Astrocyte (in vitro differentiated cells and primary cell): ENCODE data around the gene H6PD. TPM values are rescaled to one million over a fixed set of nuclear protein-coding genes. Genes with fewer than 3 reads are reported as not detected.

Experiments used
- DNase-seq: peaks from one replicate; pipeline ENCODE4 v3.0.0-alpha.2; 2010; ENCODE audit warnings: low read depth
- FAIRE-seq: peaks from 2 replicates; lab custom pipeline; 2011; peaks lifted over from hg19 to GRCh38; lab: Jason Lieb, UNC
- H2AFZ ChIP-seq: 2 replicates; pipeline ENCODE4 v1.6.0; 2012; ENCODE audit warnings: low read depth, low read length, inconsistent platforms
- H3K27ac ChIP-seq: 2 replicates; pipeline ENCODE4 v1.5.1; 2011; ENCODE audit warnings: low read depth, low read length, inconsistent platforms
- H3K27me3 ChIP-seq: 2 replicates; pipeline ENCODE4 v1.6.0; 2011; ENCODE audit warnings: low read length, inconsistent platforms; ENCODE audit not compliant: insufficient read depth
- H3K36me3 ChIP-seq: 2 replicates; pipeline ENCODE4 v1.5.1; 2011; ENCODE audit warnings: low read length, inconsistent platforms; ENCODE audit not compliant: insufficient read depth
- H3K4me1 ChIP-seq: 2 replicates; pipeline ENCODE4 v1.5.1; 2011; ENCODE audit warnings: low read length, inconsistent platforms; ENCODE audit not compliant: insufficient read depth
- H3K4me2 ChIP-seq: 2 replicates; pipeline ENCODE4 v1.6.0; 2012; ENCODE audit warnings: low read length, inconsistent platforms
- H3K4me3 ChIP-seq: 2 replicates; pipeline ENCODE4 v1.5.1; 2011; ENCODE audit warnings: low read depth, mild to moderate bottlenecking, low read length, inconsistent platforms; ENCODE audit not compliant: insufficient read depth
- H3K79me2 ChIP-seq: 2 replicates; pipeline ENCODE4 v1.6.0; 2012; ENCODE audit warnings: mild to moderate bottlenecking, low read length, inconsistent platforms; ENCODE audit not compliant: insufficient read depth
- H3K9ac ChIP-seq: 2 replicates; pipeline ENCODE4 v1.6.0; 2012; ENCODE audit warnings: mild to moderate bottlenecking, low read length, inconsistent platforms
- H3K9me3 ChIP-seq: 2 replicates; pipeline ENCODE4 v1.5.1; 2012; ENCODE audit warnings: low read depth, mild to moderate bottlenecking, low read length, inconsistent platforms; ENCODE audit not compliant: insufficient read depth
- H4K20me1 ChIP-seq: 2 replicates; pipeline ENCODE4 v1.6.0; 2012; ENCODE audit warnings: low read length, inconsistent platforms; ENCODE audit not compliant: insufficient read depth
- H3K27ac Mint-ChIP-seq: one replicate; pipeline ENCODE4 v1.8.0; 2021; ENCODE audit warnings: mild to moderate bottlenecking, mixed read lengths; ENCODE audit not compliant: unreplicated experiment
- H3K27me3 Mint-ChIP-seq: one replicate; pipeline ENCODE4 v1.8.0; 2021; ENCODE audit warnings: low read depth, mixed read lengths; ENCODE audit not compliant: unreplicated experiment
- H3K36me3 Mint-ChIP-seq: one replicate; pipeline ENCODE4 v1.8.0; 2021; ENCODE audit warnings: low read depth, mixed read lengths; ENCODE audit not compliant: unreplicated experiment
- H3K4me1 Mint-ChIP-seq: one replicate; pipeline ENCODE4 v1.8.0; 2021; ENCODE audit warnings: low read depth, mixed read lengths; ENCODE audit not compliant: unreplicated experiment
- H3K4me3 Mint-ChIP-seq: one replicate; pipeline ENCODE4 v1.8.0; 2021; ENCODE audit warnings: mild to moderate bottlenecking, moderate library complexity, mixed read lengths; ENCODE audit not compliant: unreplicated experiment
- H3K9me3 Mint-ChIP-seq: one replicate; pipeline ENCODE4 v1.8.0; 2021; ENCODE audit warnings: mild to moderate bottlenecking, mixed read lengths; ENCODE audit not compliant: unreplicated experiment
- EZH2 ChIP-seq: IDR thresholded peaks from 2 replicates; pipeline ENCODE4 v1.6.1; 2012; ENCODE audit warnings: mild to moderate bottlenecking, low read length, inconsistent platforms; ENCODE audit not compliant: insufficient read depth
- total RNA-seq: library from RNA; stranded (reverse); gene quantifications from 2 replicates; pipeline ENCODE4 v1.2.1, GENCODE V29; 2021
- TF ChIP-seq, protein P1 (sequence below): IDR thresholded peaks from 2 replicates; pipeline ENCODE4 v1.5.1; 2011; ENCODE audit warnings: low read depth, mild to moderate bottlenecking, inconsistent platforms, low read length, moderate library complexity; ENCODE audit not compliant: insufficient read depth

The H6PD gene
- total RNA-seq, 1 donor from 2014 or later: 13.9 TPM

DNA sequence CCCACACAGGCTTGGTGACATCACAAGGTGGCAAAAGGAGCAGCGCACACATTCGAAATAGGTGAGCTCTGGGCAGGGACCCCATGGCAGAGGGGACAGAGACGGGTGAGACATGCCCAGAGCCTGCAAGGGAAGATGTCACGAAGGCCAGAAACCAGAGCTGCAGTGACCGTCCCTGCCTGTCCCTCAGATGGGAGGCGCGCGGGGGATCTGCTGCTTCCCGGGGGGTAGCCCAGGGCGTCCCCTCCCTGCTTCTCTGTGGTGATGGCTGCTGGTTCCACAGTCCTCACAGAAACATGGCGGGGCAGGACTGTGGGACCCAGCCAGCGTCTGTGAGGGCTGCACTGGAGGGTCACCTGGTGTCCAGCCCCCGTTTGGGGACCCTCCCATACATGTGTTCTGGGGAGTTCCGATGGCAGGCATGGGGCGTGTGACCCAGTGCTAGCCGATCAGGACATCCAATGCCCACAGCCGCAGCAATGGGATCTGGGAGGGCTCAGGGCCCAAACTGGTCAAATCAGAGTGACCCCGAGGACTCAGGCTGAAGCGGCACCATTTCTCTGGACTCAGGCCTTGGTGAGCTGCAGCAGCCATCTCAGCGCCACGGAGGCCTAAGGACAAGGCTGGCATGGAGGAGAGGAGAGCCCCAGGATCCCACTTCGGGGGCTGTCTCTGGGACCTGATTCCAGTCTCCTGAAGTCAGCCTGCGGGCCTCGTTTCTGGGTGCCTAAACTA is 37.5 kb downstream of the H6PD start:
- H3K27ac Mint-ChIP-seq: no peak overlapping the region
- TF ChIP-seq EZH2: no peak
- TF ChIP-seq, protein P1, sequence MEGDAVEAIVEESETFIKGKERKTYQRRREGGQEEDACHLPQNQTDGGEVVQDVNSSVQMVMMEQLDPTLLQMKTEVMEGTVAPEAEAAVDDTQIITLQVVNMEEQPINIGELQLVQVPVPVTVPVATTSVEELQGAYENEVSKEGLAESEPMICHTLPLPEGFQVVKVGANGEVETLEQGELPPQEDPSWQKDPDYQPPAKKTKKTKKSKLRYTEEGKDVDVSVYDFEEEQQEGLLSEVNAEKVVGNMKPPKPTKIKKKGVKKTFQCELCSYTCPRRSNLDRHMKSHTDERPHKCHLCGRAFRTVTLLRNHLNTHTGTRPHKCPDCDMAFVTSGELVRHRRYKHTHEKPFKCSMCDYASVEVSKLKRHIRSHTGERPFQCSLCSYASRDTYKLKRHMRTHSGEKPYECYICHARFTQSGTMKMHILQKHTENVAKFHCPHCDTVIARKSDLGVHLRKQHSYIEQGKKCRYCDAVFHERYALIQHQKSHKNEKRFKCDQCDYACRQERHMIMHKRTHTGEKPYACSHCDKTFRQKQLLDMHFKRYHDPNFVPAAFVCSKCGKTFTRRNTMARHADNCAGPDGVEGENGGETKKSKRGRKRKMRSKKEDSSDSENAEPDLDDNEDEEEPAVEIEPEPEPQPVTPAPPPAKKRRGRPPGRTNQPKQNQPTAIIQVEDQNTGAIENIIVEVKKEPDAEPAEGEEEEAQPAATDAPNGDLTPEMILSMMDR: no peak
- no peak for FAIRE-seq

DNA sequence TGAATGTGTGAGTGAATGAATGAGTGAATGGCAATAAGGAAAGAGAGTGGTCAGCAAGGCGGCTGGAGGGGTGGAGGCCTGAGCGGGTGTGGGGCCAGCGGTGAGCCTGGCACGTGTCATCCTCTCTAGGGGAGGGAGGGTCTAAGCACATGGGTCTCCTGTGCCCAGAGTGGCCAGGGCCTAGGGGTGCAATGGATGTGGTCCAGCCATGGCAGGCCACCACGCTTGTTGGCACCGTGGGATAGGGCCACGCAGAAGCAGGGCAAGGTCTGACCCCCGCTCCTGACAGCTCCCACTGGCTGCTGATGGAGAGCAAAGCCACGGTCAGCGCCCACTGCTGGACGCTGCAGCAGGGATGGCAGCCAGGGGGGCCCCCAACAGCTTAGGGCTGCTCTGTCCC is 38.6 kb downstream of the H6PD start:
- Histone ChIP-seq H3K9me3 (no peaks in the 10 kb centered on the region), H2AFZ (no peak overlapping the region), H4K20me1 (no peaks in the 10 kb centered on the region), H3K4me3 (no peak overlapping the region), H3K36me3 (peaks cover 3% of the 10 kb centered on the region), H3K4me1 (peaks cover 14% of the 10 kb centered on the region), H3K9ac (no peak overlapping the region), H3K4me2 (no peak overlapping the region), H3K27me3 (no peaks in the 10 kb centered on the region), H3K79me2 (no peaks in the 10 kb centered on the region), H3K27ac (no peak overlapping the region)
- DNase-seq (no peak), FAIRE-seq (no peak)
- no peaks in the 10 kb centered on the region for H3K9me3 Mint-ChIP-seq
- no peak overlapping the region for H3K27ac Mint-ChIP-seq
- no peaks in the 10 kb centered on the region for H3K36me3 Mint-ChIP-seq
- peaks cover 27% of the 10 kb centered on the region for H3K4me1 Mint-ChIP-seq
- H3K27me3 Mint-ChIP-seq: peaks cover 5% of the 10 kb centered on the region
- no peak for TF ChIP-seq EZH2
- TF ChIP-seq, protein P1: no peak
- no peak overlapping the region for H3K4me3 Mint-ChIP-seq

More for the DNA sequence above, 37.5 kb downstream of the H6PD start:
- peaks cover 3% of the 10 kb centered on the region for H3K36me3 ChIP-seq
- H3K79me2 ChIP-seq: no peaks in the 10 kb centered on the region
- no peak overlapping the region for H3K4me3 ChIP-seq
- H4K20me1 ChIP-seq: peaks cover 5% of the 10 kb centered on the region
- peaks cover 14% of the 10 kb centered on the region for H3K4me1 ChIP-seq
- no peaks in the 10 kb centered on the region for H3K9me3 ChIP-seq
- no peaks in the 10 kb centered on the region for H3K27me3 ChIP-seq
- no peak overlapping the region for H3K4me2 ChIP-seq
- no peak overlapping the region for H2AFZ ChIP-seq
- H3K9me3 Mint-ChIP-seq: no peaks in the 10 kb centered on the region
- H3K4me1 Mint-ChIP-seq: peaks cover 30% of the 10 kb centered on the region
- H3K9ac ChIP-seq: no peak overlapping the region
- H3K27me3 Mint-ChIP-seq: peaks cover 5% of the 10 kb centered on the region
- no peak for DNase-seq
- H3K4me3 Mint-ChIP-seq: no peak overlapping the region
- no peaks in the 10 kb centered on the region for H3K36me3 Mint-ChIP-seq
- no peak overlapping the region for H3K27ac ChIP-seq

DNA sequence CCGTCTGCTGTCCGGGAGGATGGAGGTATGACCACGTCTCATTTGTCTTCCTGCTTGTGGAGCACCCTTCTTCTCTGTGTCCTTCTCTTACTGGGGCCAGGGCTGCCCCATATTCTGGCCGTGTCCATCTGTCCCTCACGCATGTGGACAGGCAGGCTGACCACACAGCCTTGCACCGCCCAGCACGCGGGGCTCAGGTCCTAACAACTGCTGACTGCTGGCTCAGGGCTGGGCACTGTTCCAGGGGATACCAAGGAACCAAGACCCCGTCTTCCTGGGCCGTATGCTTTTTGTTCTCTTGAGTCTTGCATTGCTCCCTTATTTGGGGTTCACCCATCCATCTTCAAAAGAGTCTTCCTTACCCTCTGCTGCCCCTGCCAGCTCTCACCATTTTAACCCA is 40.6 kb downstream of the H6PD start:
- H3K27me3 ChIP-seq: no peaks in the 10 kb centered on the region
- FAIRE-seq (no peak), DNase-seq (no peak)
- peak overlapping the region; percentile 79 for H3K4me2 ChIP-seq
- peaks cover 2% of the 10 kb centered on the region for H3K36me3 Mint-ChIP-seq
- no peak overlapping the region for H3K27ac ChIP-seq
- no peak overlapping the region for H3K4me3 ChIP-seq
- H3K27ac Mint-ChIP-seq: no peak overlapping the region
- H4K20me1 ChIP-seq: no peaks in the 10 kb centered on the region
- no peaks in the 10 kb centered on the region for H3K36me3 ChIP-seq
- H3K9ac ChIP-seq: no peak overlapping the region
- H3K27me3 Mint-ChIP-seq: peaks cover 5% of the 10 kb centered on the region
- H3K4me1 ChIP-seq: peaks cover 34% of the 10 kb centered on the region
- H3K4me1 Mint-ChIP-seq: peaks cover 33% of the 10 kb centered on the region
- no peaks in the 10 kb centered on the region for H3K79me2 ChIP-seq
- TF ChIP-seq, protein P1: no peak
- no peak for TF ChIP-seq EZH2
- H3K9me3 Mint-ChIP-seq: no peaks in the 10 kb centered on the region
- no peaks in the 10 kb centered on the region for H3K9me3 ChIP-seq
- peak overlapping the region; percentile 30 for H3K4me3 Mint-ChIP-seq
- H2AFZ ChIP-seq: no peak overlapping the region
